GM21723 (cell line): ENCODE data around the gene VAMP8.
"Not testable (repeated sequence)": the region's sequence is repeated elsewhere in the genome, so short reads cannot be mapped to it uniquely, and the experiment has no call there.

Source experiments
- ATAC-seq: cut with Tn5 transposase; IDR thresholded peaks from one replicate; pipeline ENCODE4 v1.9.1; 2021; ENCODE audit warnings: mild to moderate bottlenecking, moderate library complexity; ENCODE audit not compliant: unreplicated experiment

Gene VAMP8

DNA sequence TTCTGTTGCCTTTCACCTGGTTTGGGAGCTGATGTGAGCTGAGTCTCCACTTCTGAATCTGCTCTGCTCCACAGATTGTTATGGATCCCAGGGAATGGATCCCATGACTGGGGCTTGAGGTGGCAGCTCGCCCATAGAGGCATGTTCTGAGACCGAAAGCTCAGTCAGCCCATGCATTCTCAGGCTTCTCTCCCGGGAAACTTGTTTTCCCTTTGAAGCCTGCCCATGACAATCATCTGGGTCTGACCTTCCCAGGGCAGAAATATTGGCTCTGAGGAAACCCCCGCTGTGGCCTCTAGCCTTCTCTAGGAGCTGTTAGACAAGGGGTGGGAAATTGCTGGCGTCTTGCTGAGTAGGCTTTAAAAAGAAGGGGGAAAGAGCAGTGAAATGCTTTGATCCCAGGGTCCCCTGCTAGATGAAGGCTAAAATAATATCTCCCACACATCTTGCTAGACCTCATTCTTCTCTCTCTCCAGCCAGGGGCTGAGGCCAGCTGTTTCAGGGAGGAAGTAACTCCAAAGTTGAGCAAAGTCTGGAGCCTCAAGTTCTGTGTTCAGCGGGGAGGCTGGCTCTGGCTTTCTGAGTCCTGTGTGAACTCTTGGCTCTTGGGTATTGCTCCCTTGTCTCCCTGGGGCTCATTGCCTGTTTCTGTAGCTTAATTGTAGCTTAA is 2.0 kb downstream of the VAMP8 start:
- no peak for ATAC-seq

DNA sequence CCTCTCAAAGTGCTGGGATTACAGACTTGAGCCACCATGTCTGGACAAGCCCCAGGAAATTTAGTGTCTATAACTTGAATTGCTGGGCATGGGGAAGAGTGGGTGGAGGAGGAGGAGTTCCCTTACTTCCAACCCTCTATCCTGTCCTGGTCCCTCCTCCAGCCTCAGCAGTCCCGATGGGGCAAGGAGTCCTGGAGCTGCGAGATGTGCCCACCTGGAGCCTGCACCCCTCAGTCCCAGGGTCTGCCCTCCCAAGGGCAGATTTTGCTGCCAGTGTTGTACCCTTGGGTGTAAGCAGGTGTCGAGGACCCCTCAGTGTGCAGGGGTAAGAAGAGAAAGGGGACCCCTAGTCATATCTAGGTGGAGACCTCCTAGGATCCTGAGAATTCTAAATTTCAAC is 2.8 kb downstream of the VAMP8 start:
- no peak for ATAC-seq

DNA sequence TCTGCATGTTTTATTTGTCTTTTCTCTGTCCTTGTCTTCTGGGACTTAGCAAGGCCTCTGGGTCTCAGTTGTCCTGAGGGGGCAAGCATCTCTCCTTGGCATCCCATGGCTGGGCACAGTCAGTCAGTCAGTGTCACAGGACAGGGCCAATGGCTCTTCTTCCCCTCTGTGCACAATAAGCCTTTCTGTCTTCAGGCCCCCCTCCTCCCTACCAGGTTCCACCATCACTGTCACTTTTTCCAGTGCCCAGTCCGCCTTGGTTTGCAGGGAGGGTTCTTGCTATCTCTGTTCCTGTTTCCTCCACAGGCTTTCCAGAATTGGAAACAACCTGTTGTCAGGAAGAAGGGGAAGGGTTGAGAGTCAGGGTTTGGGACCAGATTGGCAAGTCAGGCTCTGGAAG is 5.1 kb downstream of the VAMP8 start:
- ATAC-seq = no peak

DNA sequence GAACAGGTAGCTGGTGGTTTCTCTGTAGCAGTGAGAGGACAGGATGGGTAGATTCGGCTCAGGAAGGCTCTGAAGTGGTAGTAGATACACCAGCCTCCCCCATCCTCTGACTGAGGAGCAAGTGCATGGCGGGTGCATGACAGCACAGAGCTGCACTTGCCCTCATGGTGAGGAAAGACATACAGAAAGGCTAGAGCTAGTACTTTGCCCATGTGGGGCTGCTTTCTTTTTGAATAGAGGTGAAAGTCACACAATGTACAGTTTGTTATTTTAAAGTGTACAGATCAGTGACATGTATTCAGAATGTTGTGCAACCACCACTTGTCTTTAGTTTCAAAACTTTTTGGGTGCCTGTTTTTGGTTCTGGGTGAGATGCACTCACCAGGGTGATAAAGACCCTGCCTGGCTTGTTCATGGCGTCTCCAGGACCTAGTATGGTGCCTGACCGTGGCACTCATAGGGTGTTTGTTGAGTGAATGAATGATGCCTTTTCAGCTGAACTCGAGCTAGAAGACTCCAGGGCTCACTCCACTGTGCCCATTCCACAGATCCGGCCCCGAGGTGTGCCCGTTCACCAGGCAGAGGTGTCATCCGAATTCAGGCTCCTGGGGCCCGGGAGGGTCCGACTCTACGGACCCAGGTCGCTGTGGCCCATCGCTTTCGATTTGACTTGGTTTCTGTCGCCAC is 6.4 kb downstream of the VAMP8 start:
- ATAC-seq = peak; percentile 9

DNA sequence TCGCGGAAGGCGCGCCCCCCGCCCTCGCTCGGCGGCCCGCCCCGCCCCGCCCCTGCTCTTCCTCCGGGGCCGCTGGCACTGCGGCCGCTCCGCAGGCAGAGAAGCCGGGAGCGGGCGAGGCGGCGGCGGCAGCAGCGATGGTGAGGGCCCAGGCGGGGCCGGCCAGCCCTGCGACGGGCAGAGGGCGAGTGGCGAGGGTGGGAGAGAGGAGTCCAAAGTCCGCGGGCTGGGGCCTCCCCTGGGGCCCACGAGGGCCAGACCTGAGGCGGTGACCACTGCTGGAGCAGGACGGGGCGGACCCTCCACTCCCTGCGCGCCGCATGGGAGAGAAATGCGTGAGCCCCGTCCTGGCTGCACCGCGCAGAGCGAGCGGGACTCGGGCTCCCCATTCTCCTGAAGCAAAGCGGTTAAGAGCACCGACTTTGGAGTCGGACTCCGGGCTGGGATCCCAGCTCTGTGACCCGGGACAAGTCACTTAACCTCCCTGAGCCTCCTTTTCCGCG is 7.0 kb downstream of the VAMP8 start, which contains the start of gene VAMP5:
Gene VAMP5 (plus strand): TSS at position 78 of the 503 bp plus-strand sequence. CDS start 60 bp downstream, at position 138.
- ATAC-seq = peak; percentile 58

DNA sequence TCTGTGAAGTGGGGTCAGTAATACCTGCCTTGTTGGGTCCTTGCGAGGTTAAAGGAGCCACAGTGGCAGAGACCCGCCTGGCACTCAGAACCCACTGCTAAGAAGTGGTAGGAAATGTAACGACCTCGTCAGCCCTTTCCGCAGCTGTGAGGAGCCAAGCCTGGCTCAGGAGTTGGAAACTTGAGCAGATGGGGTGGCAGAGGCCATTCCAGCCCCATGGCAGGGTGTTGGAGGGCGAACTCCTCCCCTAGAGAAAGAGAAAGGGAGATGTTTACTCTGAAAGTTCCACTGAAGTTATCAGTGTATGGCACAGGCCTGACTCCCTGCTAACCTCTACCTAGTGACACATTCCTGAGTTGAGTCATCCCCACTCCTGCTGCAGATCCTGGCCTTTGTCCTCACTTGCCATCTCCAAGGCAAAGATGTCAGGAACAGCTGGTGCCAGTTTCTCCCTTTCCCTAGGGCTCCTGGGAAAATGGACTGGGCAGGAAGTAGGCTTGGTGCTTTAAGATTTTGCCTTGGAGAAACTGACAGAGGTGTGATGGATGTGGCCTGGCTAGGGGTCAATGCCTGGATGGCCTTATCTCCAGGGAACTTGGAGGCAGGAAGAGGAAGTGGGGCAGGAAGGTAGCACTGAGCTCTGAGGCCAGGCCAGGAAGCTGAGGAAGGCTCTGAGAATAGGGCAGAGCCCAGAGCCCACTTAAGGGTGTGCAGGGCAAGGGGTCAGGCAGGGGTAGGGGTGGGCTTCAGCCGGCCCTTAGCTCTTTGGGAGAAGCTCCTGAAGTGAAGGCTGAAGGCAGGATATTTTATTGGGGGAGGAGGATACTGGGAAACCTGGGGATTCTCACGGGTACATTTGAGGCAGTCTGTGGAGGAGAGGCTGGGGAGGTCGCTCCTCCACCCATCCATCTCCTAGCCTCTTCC is 7.7 kb downstream of the VAMP8 start:
- ATAC-seq = peak; percentile 43

DNA sequence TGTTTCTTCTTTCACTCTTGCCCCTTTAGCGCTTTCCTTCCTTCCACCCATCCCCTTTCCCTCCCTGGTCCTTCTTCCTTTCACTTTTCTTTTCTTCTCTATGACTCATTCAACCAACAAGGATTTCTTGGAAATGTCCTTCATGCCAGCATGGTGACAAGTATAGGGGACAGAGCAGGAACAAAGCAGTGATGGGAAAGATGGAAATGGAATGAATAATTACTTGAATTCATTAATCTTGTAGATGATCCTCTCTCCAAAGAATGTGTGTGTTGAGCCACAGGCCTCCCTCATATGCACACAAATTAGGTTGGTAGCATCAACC is 8.4 kb downstream of the VAMP8 start:
- ATAC-seq = no peak

DNA sequence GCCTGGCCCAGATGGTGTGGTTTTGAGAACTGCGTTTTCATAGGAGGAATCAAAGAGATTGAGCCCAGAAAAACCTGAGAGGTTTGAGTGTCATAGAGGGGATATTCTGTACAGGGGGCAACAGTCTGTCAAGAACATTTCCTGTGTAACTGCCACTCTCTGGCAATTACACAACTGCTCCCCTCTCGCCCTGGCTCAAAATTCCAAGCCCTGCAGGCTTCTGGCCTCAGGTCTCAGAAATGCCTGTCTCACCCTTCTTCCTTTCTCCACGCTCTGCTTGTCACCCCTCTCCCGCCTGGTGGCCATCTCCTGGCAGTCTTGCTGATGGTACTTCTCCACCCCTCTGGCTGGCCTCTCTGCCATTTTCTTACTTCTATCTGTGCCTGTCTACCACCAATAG is 10.8 kb downstream of the VAMP8 start:
- ATAC-seq = no peak

DNA sequence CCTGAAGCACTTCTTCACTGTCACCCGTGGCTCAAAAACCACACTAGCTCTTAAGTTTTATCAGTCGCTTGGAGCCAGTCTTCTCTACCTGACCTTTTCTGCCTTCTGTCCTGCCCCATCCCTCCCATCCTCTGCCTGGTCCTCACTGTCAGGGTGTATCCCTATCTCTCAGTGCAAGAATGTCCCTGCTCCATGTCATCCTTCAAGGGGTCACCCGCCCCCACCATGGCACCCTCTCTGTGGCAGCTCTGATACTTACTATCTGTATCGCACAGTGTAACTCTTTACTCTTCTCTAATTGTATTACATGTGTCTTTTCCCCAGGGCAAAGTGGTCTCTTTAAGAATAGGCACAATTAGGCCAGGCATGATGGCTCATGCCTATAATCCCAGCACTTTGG is 11.3 kb downstream of the VAMP8 start:
- no peak for ATAC-seq

DNA sequence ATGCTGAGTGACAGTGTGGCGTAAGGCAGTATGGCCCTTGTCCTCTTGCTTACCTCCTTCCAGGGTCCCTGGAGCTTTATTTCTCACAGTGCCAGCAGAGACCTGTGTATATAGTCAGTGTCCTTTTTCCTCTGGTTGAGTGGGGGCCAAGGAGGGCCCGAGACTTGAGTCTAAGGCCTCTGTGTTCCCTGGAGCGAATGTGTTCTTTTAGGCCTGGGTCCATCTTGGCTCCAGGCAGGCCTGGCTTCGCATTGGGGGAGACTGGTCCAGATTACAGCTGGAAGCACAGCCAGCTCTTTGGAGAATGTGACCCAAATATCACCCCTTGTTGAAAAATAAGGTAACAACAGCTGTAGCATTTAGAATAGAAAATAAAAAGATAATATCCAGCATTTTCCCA is 11.8 kb downstream of the VAMP8 start:
- no peak for ATAC-seq

DNA sequence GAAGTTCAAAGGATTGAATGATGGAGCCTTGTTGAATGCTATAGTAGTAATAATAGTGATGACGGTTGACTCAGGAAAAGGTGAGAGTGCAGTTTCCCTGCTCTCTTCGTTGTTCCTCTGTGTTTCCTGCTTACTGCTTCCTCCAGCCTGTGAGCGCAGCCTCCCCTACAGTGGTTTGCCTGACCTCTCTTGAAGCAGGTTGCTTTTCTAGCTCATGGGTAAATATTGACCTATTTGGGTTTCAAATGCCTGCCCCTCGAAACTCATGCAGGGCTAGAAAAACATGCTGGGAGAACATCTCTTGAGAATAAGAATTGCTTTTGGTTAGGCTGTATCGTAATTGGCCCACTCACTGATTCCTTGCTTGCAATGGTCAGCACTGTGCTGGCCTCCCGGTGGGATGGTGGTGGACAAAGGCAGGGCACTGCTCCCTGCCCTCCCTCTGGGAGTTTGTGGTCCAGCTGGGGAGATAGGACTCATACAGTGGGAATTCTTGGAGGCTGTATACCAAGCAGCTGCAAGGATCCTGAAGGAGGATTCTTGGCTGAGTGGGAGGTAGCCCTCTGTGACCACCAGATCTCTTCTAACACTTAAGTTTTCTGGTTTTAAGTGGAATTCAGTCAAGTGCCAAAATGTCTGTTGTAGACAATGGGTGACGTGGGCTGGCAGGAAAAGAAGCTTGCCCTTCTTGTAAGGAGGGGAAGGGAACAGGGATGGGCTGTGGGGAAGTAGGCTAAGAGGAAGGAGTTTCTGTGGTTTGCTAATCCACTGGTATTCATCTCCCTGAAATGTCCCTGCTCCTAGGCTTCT is 12.8 kb downstream of the VAMP8 start:
- no peak for ATAC-seq

DNA sequence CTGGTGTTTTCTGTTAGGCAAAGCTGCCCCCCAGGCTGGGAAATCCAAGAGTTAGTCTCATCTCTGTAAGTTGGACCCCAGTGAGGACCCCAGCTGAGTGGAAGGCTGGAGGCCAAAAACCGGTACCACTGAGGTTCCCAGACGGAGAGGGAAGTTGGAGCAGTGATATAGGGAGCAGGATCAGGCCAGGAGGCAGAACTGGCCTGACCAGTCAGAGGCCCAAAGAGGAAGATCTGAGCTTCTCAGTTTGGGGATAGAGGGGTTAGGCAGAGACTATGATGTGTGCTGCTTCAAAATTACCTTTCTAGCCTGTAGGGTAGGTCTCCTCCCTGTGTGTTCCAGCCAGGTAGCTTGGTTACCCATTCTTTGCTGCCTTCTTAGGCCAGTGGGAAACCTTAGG is 13.6 kb downstream of the VAMP8 start:
- ATAC-seq = no peak

DNA sequence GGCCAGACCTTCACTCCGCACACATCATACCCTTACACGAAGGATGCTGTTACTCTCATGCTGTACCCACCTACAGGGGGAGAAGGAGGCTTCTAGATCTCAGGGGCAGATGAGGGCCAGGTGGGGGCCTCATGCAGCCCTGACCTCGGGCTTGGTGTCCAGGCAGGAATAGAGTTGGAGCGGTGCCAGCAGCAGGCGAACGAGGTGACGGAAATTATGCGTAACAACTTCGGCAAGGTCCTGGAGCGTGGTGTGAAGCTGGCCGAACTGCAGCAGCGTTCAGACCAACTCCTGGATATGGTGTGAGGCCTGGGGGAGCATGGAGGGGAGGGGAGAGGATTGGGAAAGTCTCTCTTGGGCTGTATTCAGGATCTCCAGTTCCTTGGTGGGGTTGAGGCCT is 14.2 kb downstream of the VAMP8 start:
- no peak for ATAC-seq

DNA sequence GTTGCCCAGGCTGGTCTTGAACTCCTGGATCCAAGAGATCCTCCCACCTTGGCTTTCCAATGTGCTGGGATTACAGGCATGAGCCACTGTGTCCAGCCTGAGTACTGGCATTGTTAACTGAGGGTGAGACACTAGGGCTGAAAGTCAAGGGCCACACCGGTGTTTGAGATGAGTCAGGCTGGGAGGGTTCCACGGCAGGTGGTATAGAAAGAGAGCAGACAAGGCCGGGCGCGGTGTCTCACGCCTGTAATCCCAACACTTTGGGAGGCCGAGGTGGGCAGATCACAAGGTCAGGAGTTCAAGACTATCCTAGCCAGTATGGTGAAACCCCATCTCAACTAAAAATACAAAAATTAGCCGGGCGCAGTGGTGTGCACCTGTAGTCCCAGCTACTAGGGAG is 14.9 kb downstream of the VAMP8 start:
- ATAC-seq = not testable (repeated sequence)

DNA sequence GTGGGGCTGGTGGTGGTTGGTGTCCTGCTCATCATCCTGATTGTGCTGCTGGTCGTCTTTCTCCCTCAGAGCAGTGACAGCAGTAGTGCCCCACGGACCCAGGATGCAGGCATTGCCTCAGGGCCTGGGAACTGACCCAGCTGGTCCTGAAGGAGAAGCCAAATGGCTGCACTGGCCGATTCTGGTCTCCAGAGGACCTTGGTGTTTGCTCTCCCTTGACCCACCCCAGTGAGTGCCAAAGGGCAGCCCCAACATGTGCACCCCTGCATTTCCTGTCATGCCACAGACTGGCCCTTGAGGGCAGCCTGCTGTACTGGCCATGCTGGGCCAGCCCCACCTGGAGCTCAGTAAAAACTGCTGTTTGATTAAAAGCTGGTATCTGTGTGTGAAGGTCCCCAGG is 15.6 kb downstream of the VAMP8 start:
- no peak for ATAC-seq

DNA sequence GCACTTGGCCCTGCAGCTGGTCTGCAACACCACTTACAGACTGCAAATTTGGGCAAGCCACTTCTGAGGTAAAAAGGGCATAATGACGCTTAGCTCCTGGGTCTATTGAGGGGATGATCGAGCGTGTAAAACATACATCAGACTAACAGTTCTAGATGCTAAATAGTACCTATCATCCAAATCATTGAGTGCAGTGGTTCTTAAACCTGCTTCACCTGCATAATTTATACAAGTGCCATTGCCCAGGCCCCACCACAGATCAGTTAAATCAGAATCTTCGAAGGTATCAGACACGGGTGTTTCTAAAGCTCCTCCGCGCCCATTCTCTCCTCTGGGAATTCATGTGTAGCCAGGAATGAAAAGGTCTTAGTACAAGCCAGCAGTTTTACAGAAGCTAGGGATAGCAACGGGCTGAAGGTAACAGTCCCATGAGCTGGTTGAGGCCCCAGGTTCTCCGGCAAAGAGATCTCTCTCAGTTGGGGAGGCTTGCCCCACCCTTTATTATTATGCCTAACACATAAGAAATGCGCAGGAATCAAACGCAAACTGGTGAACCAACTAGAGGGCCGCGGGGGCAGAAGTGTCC is 17.4 kb downstream of the VAMP8 start:
- ATAC-seq = peak; percentile 2

DNA sequence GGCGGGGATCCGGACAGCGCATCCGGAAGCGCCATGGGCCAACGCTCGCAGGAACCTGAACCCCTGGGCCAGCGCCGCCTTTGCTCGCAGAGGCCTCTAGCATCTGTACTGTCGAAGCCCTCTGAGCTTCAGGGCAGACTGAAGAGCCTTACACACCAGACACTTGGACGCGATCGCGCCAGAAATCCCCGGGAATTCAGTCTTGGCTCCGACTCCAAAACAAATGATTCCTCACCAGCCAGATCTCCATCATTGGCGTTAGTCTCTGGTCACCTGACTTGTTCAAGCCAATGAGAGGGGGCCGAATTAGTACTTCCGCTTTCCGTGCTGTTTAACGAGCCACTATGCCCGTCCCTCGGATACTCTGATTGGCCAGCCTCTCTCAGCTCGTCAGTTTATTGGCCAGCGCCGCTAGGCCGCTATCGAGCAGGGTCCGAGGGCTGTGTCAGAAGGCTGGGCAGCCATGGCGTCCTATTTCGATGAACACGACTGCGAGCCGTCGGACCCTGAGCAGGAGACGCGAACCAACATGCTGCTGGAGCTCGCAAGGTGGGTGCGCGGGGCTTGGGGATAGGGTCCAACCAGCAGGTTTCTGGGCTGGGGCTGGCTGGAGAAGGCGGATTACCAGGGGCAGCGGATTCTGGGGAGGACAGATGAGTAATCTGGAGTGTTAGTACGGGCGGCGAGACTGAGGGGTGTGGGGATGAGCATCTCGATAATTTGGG is 18.1 kb downstream of the VAMP8 start, which contains the start of gene RNF181:
Gene RNF181 (plus strand): TSS at position 445 of the 725 bp plus-strand sequence. CDS start 19 bp downstream, at position 464.
- peak; percentile 99 for ATAC-seq

DNA sequence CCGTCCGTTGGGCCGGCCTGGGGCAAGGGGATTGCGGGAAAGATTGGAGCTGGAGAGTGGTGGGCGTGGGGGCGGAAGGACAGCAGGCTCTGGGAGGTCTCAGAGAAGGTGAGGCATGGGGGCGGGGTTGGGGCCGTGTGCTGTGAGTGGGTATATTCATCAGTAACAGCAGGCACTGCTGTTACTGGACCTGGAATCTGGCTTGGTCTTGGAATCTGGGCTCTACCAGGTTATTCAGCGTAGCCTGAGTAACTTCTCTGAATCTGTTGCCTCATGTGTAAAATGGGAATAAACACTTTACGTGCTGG is 18.6 kb downstream of the VAMP8 start:
- peak; percentile 2 for ATAC-seq

DNA sequence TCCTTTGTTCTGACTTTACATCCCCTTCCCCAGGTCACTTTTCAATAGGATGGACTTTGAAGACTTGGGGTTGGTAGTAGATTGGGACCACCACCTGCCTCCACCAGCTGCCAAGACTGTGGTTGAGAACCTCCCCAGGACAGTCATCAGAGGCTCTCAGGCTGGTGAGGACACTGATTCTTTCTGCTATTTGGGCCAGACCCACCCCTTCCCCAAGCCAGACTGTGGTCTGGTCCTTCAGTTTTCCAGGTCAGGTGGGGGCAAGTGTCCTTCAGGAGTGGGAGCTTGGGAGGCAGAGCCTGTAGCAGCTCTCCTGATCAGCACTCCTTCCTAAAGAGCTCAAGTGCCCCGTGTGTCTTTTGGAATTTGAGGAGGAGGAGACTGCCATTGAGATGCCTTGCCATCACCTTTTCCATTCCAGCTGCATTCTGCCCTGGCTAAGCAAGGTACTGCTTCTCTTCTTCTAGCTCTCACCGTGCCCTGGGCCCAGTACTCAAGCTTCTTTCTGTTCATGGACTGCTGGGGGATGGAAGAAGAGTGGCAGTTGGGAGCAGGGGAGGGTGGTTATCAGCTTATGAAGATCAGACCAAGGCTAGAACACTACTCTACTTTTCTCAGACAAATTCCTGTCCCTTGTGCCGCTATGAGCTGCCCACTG is 19.2 kb downstream of the VAMP8 start:
- ATAC-seq = no peak
